Bronchial epithelial cell (primary cell): ENCODE data around the gene TWF2. TPM values are rescaled to one million over a fixed set of nuclear protein-coding genes. Genes with fewer than 3 reads are reported as not detected.

Experiments used
- DNase-seq: peaks from one replicate; pipeline ENCODE4 v3.0.0-alpha.2; 2010; ENCODE audit warnings: low read depth
- FAIRE-seq: peaks from 2 replicates; lab custom pipeline; 2011; peaks lifted over from hg19 to GRCh38; lab: Jason Lieb, UNC
- H3K27me3 ChIP-seq: 2 replicates; pipeline ENCODE4 v1.5.1; 2011; ENCODE audit warnings: low read length; ENCODE audit not compliant: control insufficient read depth, insufficient read depth
- H3K36me3 ChIP-seq: 2 replicates; pipeline ENCODE4 v1.5.1; 2011; ENCODE audit warnings: low read length; ENCODE audit not compliant: control insufficient read depth, insufficient read depth
- H3K4me3 ChIP-seq: 2 replicates; pipeline ENCODE4 v1.5.1; 2011; ENCODE audit warnings: mild to moderate bottlenecking, low read depth, low read length, control low read depth
- CTCF ChIP-seq: IDR thresholded peaks from 2 replicates; pipeline ENCODE4 v1.5.1; 2011; ENCODE audit warnings: mild to moderate bottlenecking, moderate library complexity, low read length, control low read depth, inconsistent platforms; ENCODE audit not compliant: insufficient read depth, severe bottlenecking
- total RNA-seq: library from RNA; depleted of rRNA; stranded (reverse); fragments of >200 nt; gene quantifications from 2 replicates; pipeline ENCODE4 v1.2.1, GENCODE V29; 2014

TWF2 gene
- total RNA-seq, 1 donor from 2014 or later: 57.7 TPM

GRCh38 chr3:52249683-52250082, 10.7 kb upstream of the TWF2 start:
- no peaks in the 10 kb centered on the region for H3K36me3 ChIP-seq

GRCh38 chr3:52248816-52249547, 10.0 kb upstream of the TWF2 start:
- no peaks in the 10 kb centered on the region for H3K27me3 ChIP-seq
- FAIRE-seq (no peak), DNase-seq (no peak)
- no peak overlapping the region for H3K4me3 ChIP-seq
- H3K36me3 ChIP-seq: no peaks in the 10 kb centered on the region
- no peak for TF ChIP-seq CTCF

More at GRCh38 chr3:52249683-52250082, 10.7 kb upstream of the TWF2 start:
- Histone ChIP-seq H3K4me3 (no peak overlapping the region), H3K27me3 (no peaks in the 10 kb centered on the region)
- TF ChIP-seq CTCF: no peak
- DNase-seq (no peak), FAIRE-seq (no peak)

DNA sequence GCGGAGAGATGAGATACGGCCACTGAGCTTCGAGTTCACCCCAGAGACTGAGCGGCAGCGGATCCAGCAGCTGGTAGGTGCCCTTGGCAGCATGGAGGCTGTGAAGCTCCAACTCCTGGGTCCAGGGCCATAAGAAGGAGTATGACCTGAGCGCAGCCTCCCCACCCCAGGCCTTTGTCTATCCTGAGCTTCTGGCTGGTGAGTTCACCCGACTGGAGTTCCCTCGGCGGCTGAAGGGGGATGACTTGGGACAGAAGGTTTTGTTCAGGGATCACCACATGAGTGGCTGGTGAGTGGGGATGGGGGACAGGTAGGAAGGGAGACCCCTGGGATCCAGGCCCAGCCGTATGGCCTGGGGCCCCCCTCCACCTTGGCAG, 9.2 kb upstream of the TWF2 start:
- FAIRE-seq: no peak
- no peak for TF ChIP-seq CTCF
- Histone ChIP-seq H3K36me3 (no peaks in the 10 kb centered on the region), H3K27me3 (no peaks in the 10 kb centered on the region), H3K4me3 (no peak overlapping the region)
- no peak for DNase-seq

GRCh38 chr3:52247409-52248164, 8.6 kb upstream of the TWF2 start:
- FAIRE-seq (no peak), DNase-seq (no peak)
- no peaks in the 10 kb centered on the region for H3K36me3 ChIP-seq
- H3K4me3 ChIP-seq: no peak overlapping the region
- no peaks in the 10 kb centered on the region for H3K27me3 ChIP-seq
- TF ChIP-seq CTCF: no peak

GRCh38 chr3:52246728-52247408, 7.9 kb upstream of the TWF2 start:
- no peak for TF ChIP-seq CTCF
- no peak for DNase-seq
- FAIRE-seq: peak; percentile 13
- Histone ChIP-seq H3K4me3 (no peak overlapping the region), H3K27me3 (no peaks in the 10 kb centered on the region), H3K36me3 (no peaks in the 10 kb centered on the region)
